ACHN (cell line): Measurements from ENCODE around the gene SPDYE4.

Experiments used
- DNase-seq: peaks from one replicate; pipeline ENCODE4 v3.0.0-alpha.2; 2015
- in situ Hi-C: cut with HindIII; loops from 2 replicates; pipeline ENCODE4 v1.10.0; 2017; ENCODE audit warnings: low sequenced_read_pairs, low pct_ligation_motif_present, low pct_unique_long_range_greater_than_20kb

SPDYE4 gene

DNA sequence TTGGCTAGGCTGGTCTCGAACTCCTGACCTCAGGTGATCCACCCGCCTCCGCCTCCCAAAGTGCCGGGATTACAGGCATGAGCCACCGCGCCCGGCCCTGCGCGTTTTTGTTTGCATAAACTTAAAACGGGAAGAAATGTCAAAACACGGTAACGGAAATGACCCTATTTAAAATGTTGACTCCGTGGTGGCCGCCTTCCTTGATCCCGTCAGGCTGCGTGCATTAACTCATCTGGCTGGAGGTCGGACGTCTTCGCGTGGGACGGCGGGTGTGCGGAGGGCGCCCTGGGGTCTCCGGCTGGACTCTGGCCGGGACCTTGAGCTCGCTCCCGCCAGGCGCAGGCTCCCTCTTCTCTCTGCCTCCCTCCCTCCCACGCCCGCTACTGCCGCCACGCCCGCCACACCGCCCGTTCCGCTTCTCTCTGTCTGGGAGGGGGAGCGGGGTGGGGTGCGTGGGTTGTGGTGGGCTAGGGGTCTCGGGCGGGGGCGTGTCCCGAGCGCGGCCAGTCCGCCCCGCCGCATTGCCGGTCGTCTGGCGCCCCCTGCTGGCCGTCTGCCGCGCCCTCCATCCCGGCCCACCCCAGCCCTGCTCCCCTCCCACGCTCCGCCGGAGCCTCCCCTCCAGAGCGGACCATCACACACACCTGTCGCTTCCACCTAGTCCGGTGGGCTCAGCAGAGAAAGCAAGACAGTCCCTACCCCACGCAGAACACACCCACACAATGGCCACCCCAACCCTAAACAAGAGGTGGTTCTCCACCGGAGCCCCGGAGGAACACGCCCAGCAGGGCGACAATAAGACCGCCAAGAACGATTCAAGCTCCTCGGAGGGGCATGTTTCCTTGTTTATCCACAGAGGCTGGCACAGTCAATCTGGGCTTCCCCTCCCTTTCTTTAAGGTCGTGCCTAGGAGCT, 12.5 kb downstream of the SPDYE4 start:
- DNase-seq: peak; percentile 51

DNA sequence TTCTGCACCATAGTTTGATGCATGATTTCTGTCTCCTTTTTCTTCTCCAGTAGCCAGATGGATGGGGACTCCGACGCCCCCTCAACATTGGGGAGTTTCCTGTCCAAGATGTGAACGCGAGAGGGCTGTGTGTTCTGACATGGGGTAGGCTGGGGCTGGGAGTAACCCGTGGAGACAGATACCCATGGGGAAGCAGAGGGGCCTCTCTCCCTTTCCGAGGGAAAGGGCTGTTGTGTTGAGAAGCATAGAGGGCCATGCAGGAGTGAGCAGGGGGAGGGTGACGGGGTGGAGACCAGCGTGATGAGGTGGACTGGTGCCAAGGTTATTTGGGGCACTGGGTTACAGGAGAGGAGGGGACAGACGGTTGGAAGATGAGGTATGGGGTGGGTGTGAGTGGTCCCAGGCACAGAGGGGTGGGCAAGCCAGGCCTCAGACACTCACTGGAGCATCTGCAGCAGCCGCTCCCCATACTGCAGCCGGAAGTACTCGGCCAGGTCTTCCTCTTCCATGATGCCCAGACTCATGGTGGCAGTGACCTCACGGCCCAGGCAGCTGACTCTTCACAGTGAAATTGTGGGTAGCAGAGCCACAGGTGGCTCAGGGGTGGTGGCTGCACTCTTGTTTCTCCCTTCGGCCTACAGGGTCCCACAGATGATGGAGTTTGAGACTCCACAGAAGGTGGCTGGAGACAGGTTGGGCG, 14.1 kb downstream of the SPDYE4 start:
- no peak for DNase-seq

More for the DNA sequence above, 12.5 kb downstream of the SPDYE4 start:
- in situ Hi-C loops: no loop called here

DNA sequence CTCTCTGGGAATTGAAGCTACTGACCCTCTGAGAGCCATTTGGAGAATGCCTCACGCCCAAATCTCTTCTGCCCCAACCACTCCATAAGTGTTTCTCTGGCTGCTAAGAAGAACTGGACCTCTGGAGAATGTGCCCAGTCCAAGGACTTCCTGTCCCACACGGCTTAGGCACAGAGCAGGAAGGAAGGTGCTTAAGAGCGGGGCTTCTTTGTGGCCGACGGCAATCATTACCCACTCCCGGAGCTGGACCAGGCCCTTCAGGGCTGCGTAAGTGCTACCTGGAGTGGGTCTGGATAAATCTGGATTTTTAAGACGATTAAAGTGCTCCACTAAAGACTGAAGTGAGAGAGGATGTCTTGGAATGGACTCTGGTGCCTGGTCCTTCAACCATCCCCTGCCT, 15.5 kb downstream of the SPDYE4 start:
- DNase-seq: no peak
- in situ Hi-C loops: no loop called here

More for the DNA sequence above, 14.1 kb downstream of the SPDYE4 start:
- in situ Hi-C loops: no loop called here

DNA sequence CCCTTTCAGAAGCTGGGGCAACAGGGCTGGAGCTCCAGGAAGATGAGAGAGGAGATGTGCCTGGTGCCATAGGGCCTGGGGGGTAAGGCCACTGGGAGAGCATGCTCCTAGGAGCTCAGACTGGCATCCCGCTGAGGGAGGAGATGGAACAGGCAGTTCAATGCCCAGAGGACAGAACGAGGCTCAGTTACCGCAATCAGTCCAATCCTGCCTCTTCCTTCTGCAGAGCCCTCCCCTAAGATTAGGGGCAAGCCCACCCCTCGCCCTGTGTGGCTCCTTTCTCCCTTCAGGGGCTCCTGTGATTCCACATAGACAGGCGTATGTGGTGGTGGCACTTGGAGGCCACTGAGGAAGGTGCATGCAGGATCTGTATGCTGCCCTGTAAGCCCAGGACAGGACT, 16.1 kb downstream of the SPDYE4 start:
- in situ Hi-C loops: no loop called here
- no peak for DNase-seq

DNA sequence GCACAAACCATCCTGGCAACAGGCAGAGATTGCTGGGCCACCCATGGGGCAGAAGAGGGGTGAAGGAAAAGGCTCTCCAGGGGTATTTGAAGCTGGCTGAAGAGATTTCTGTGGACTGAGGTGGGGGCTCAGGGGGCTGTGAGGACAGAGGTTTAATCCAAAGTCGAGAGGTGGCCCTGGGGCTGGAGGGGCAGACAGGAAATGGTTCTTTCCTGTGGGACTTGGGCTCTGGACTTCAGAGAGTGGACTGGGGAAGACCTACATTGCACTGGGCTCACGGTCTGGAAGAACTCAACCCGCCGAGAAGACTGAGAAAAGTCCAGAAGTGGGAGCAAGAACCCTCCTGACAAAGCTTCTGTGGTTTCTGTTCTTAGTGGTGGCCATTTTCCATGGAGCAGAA, 16.6 kb downstream of the SPDYE4 start:
- in situ Hi-C loops: no loop called here
- no peak for DNase-seq

DNA sequence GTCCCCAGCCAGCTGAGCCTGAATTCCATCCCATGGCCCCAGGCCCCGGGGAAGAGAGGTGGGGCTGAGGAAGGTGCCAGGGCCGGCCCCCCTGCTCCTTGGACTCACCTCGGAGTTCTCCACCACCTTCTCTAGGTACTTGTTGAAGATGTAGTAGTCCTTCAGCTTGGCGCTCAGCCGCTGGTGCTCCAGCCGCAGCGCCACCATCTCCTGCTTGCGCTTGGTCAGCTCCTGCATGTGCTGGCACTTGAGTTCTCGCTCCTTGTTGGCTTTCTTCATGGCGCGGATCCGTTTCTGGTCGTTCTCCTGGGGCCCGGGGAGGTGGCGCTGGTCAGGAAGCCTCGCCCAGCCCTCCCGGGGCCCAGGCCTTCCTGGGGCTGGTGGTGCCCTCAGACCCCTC, 17.0 kb downstream of the SPDYE4 start:
- in situ Hi-C loops: no loop called here
- no peak for DNase-seq

DNA sequence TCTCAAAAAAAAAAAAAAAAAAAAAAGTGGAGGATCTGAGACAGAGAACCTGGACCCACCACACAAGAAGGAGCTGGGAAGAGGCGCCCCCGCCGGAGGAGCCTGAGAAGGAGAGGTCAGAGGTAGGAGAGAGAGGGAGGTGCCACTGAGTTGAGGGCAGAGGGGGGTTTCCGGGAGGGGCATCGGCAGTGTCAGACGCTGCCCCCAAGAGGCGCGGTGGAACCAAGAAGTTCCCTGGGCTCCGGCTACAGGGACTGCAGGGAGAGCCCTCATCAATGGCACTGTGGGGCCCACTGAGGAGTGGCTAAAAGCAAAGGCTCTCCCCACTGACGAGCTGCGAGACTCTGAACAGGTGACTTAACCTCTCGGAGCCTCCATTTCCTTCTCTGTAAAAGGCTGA, 17.9 kb downstream of the SPDYE4 start:
- in situ Hi-C loops: no loop called here
- no peak for DNase-seq

DNA sequence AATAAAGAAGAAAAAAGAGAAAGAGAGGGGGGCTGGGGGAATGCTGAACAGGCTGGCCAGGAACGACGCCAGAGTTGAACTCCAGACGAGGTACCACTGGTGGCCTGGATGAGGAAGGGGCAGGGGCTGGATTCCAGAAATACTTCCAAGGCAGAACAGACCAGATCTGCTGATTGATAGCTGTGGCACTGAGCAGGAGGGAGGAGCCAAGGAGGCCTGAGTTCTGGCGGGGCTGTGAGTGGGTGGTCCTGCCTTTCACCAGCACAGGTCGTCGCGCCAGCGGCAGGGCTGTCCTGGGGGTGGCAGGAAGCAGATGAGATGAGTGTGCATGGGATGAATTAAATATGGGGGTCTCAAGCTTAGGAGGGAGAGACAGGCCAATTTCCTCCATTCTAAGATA, 19.2 kb downstream of the SPDYE4 start:
- in situ Hi-C loops: no loop called here
- no peak for DNase-seq

DNA sequence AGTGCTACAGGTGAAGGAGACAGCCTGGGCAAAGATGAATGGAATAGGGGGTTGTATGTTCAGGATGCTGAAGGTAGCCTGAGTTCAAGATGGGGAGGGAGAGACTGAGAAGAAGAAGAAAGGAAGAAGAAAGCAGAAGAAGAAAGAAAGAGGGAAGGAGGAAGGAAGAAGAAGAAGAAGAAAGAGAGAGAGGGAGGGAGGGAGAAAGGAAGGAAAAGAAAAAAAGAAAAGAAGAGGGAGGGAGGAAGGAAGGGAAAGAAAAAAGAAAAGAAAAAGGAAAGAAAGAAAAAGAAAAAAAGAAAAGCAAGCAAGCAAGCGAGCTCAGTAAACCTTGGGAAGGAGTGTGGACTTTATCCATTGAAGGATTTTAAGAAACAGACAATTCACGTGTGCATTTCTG, 21.6 kb downstream of the SPDYE4 start:
- in situ Hi-C loops: no loop called here
- no peak for DNase-seq

DNA sequence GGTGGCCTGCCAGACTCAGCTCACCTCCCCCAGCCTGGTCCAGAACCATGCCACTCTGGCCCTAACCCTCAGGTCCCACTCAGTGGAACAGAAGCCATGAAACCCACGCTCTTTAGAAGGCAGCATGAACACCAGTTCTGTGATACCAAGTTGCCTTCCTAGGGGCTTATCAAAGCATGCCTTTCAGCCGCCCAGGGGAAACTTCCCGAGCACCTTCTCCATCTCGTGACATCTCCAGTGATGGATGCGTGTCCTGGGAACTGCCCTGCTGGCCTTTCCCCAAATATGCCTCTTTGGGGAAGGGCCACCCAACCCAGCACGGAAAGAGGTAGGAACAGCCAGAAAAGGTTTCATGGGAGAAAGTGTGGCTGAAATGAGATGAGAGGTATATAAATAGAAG, 22.0 kb downstream of the SPDYE4 start:
- in situ Hi-C loops: no loop called here
- no peak for DNase-seq

DNA sequence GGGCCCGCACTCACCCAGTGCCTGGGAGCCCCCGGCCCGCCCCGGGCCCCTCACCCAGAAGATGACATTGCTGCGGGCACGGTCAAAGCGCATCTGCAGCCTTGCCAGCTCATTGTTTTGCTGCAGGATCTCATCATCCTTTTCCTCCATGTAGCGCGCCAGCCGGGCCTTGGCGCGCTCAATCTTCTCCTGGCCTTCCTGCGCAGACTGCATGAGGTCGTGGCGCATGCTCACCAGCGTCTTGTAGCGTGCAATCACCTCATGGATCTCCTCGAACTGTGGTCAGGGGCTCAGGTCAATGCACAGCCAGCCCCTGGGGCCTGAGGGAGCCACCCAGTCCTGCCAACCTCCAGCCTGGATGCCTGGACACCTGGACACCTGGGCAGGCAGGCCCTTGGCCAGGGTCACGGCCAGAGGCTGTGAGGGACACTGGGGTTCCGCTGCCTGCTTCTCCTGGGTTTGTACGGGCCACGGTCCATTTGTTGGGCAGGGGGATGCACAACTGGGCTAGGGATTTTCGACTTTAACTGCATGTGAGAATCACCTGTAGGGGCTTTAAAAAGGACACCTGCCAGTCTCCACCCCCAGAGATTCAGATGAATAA, 22.9 kb downstream of the SPDYE4 start:
- DNase-seq: no peak
- in situ Hi-C loops: no loop called here

DNA sequence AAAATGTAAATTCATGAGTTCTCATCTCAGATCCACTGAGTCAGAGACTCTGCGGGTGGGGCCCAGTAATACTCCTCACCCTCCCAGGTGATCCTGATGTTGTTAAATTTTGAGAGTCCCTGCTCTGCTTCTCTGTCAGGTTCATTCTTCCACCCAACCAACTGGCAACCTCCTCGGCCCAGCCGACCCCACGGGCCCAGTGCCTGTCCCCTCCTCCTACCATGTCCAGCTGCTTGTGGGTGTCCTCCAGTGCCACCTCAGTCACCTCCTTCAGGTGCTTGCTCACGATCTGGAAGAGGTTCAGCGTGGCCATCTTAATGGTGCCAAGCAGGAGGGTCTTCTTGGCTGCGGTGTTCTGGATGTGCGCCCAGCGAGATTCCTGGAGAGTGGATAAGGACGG, 23.5 kb downstream of the SPDYE4 start:
- in situ Hi-C loops: no loop called here

DNA sequence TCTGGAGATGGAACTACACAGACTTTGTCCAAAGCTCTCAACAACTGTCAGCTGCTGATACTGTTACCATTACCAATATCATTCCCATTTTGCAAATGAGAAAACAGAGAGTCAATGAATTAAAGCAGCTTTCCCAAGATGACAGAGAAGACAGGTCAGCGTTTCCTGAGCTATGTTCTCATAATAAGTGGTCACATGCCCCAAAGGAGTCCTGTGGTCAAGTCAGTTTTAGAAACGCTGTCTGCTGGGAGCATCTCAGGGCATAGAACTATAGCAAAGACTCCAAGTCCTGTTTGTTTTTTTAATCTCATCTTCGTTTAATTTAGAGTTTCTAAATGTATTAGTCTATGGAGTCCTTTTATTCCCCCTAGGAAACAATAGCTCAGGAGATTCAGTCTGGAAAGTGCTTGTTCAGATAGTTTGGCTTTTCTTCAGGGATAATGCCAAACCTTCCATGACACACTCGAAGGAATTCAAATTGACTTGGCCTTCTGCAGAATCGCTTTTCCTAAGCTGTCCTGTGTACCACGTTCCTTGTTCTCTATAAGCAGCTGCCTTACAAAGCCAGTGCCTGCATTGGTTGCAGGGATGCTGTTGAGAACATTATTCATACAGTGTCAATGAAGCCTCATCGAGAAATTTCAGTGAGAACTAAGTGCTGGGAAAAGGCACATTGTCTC, 25.8 kb downstream of the SPDYE4 start:
- in situ Hi-C loops: no loop called here
- no peak for DNase-seq

More for the DNA sequence above, 23.5 kb downstream of the SPDYE4 start:
- no peak for DNase-seq

DNA sequence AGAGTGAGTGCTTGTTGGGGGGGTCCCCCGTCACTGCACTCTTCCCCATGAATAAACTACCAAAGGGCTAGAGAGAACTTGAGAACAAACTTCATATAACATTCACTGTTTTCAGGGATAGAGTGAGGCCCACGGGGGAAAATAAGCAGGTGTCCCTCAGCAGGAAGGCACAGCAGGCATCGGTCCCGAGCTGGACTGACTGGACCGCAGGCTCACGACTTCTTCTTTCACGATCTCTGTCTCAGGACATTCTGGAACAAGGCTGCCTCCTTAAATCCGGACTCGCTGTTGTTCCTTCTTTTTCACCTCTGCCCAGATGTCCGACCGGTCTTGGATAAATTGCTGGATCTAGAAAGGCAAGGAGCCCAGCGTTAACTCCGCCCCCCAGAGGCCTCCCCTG, 28.5 kb downstream of the SPDYE4 start:
- in situ Hi-C loops: no loop called here

DNA sequence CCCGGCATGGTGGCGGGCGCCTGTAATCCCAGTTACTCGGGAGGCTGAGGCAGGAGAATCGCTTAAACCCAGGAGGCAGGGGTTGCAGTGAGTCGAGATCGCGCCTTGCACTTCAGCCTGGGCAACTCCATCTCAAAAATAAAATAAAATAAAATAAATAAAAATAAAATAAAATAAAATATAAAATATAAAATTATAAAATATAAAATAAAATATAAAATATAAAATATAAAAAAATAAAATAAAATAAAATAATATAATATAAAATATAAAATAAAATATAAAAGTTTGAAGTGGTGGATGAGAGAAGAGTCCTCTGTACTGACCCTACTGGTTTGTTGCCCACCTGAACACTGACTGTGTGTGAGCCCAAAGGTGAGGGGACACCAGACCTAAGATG, 28.9 kb downstream of the SPDYE4 start:
- in situ Hi-C loops: no loop called here
- DNase-seq: no peak

More for the DNA sequence above, 28.5 kb downstream of the SPDYE4 start:
- no peak for DNase-seq

DNA sequence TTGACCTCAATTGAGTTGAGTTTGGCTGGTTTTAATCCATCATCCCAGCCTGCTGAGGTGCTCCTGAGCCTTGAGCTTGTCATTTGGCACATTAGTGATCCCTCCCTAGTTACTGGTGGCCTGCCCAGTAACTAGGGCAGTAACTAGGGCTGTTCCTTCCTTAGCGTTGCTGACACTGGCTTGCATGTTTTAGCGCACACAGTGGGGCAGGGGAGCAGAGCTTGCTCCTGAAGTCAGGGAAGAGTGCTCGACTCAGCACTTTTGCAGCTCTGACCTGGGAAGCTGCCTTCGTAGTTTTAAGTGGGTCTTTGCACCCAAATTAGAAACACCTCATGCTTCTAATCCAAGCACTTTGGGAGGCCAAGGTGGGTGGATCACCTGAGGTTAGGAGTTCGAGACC, 29.4 kb downstream of the SPDYE4 start:
- no peak for DNase-seq
- in situ Hi-C loops: no loop called here

DNA sequence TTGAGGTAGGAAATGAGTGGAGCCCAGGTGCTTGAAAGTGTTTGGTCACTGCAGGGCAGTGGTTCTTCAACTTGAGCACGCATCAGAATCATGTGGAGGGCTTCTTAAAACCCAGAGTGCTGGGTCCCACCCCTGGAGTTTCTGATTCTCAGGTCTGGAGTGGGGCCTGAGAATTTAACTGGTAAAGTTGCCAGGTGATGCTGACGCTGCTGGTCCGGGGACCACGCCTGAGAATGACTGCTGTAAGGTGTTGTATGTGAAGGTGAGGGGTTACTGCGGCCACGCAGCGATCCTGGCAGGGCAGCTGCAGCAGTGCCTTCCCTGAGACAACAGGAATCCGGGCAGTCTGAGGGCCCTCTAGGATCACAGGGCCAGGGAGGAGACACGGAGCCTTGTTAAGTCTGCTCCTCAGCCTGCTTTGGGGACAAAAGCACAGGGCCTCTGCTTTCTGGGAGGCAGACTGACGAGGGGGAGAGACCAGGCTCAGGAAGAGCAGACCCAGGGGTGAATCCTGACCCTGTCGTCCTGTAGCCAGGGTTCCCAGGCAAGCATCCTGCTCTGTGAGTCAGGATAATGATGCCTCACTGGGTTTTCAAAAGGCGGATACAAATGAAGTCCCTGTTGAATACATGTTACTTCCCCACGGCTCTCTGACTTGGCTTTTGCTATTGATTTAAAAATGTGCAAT, 30.0 kb downstream of the SPDYE4 start:
- in situ Hi-C loops: no loop called here
- no peak for DNase-seq

DNA sequence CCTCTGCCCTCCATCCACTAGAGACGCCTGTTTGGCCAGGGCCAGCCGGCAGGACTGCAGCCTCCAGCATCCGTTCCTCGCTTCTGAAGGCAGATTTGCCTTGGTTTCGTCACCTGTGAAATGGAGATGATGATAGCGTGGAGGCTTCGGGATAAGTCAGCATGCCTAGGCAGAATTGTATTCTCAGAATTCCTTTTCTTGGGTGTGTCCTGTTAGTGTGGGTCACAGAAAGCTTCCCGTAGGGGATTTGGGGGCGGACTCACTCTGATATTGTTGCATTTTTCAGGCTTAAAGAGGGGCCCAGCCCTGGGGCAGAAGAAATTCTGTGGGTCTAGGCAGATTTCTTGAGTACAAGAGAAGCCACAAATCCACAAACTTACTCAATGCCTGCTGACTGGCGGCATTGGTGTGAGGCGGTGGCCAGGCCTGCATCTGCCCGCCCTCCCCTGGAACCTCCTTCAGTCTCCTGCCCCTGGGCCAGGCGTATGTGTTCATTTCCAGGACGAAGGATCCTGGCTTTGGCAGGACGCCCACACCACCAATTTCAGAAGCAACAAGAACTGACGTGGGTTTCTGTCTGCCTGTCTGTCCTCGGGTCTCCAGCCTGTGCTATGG, 31.3 kb downstream of the SPDYE4 start:
- no peak for DNase-seq
- in situ Hi-C loops: no loop called here
